GM23338 (cell line): ENCODE results near the gene NHLH1. TPM values are rescaled to one million over a fixed set of nuclear protein-coding genes. Genes with fewer than 3 reads are reported as not detected.

Source experiments
- ATAC-seq: fragments of 200-7000 bp; cut with Tn5 transposase; 3 replicates; pipeline ENCODE4 v1.9.1; 2020
- DNase-seq: peaks from one replicate; pipeline ENCODE4 v3.0.0-alpha.2; 2015; ENCODE audit warnings: low spot score
- H2AFZ ChIP-seq: fragments of 200-600 bp; sonication (generic); 2 replicates; pipeline ENCODE4 v1.8.0; 2016; ENCODE audit warnings: antibody characterized with exemption, mild to moderate bottlenecking, moderate library complexity
- H3F3A ChIP-seq: fragments of 200-600 bp; sonication (generic); replicated peaks from 2 replicates; pipeline ENCODE4 v1.8.0; 2017; ENCODE audit warnings: antibody characterized with exemption, mixed run types, low read depth
- H3K27ac ChIP-seq: fragments of 200-600 bp; sonication (generic); 2 replicates; pipeline ENCODE4 v1.6.1; 2016; ENCODE audit warnings: low read depth
- H3K27me3 ChIP-seq: fragments of 200-600 bp; sonication (generic); 2 replicates; pipeline ENCODE4 v1.8.0; 2016; ENCODE audit warnings: mild to moderate bottlenecking, mixed run types, moderate library complexity; ENCODE audit not compliant: insufficient read depth
- H3K36me3 ChIP-seq: fragments of 200-600 bp; sonication (generic); 2 replicates; pipeline ENCODE4 v1.8.0; 2016; ENCODE audit warnings: mild to moderate bottlenecking; ENCODE audit not compliant: insufficient read depth
- H3K4me1 ChIP-seq: fragments of 200-600 bp; sonication (generic); 2 replicates; pipeline ENCODE4 v1.8.0; 2016; ENCODE audit warnings: mild to moderate bottlenecking, moderate library complexity; ENCODE audit not compliant: insufficient read depth
- H3K4me2 ChIP-seq: fragments of 200-600 bp; sonication (generic); 2 replicates; pipeline ENCODE4 v1.7.1; 2017; ENCODE audit warnings: mixed run types
- H3K4me3 ChIP-seq: fragments of 200-600 bp; sonication (generic); 2 replicates; pipeline ENCODE4 v1.6.1; 2016; ENCODE audit warnings: mixed run types
- H3K79me2 ChIP-seq: fragments of 200-600 bp; sonication (generic); replicated peaks from 2 replicates; pipeline ENCODE4 v1.8.0; 2017; ENCODE audit warnings: mild to moderate bottlenecking; ENCODE audit not compliant: insufficient read depth
- H3K9me2 ChIP-seq: fragments of 200-600 bp; sonication (generic); 2 replicates; pipeline ENCODE4 v1.8.0; 2017; ENCODE audit not compliant: insufficient read depth
- H4K20me1 ChIP-seq: fragments of 200-600 bp; sonication (generic); replicated peaks from 2 replicates; pipeline ENCODE4 v1.8.0; 2017; ENCODE audit warnings: mild to moderate bottlenecking; ENCODE audit not compliant: insufficient read depth
- H3K27ac Mint-ChIP-seq: 2 replicates; pipeline ENCODE4 v1.8.0; 2020; ENCODE audit warnings: inconsistent platforms, mild to moderate bottlenecking, moderate library complexity, mixed read lengths
- H3K27me3 Mint-ChIP-seq: 3 replicates; pipeline ENCODE4 v1.8.0; 2022; ENCODE audit warnings: low read depth, mild to moderate bottlenecking, moderate library complexity, mixed read lengths, inconsistent platforms; ENCODE audit not compliant: insufficient read depth, poor library complexity
- H3K36me3 Mint-ChIP-seq: 3 replicates; pipeline ENCODE4 v1.8.0; 2021; ENCODE audit warnings: low read depth, mild to moderate bottlenecking, inconsistent platforms, moderate library complexity, mixed read lengths
- H3K4me1 Mint-ChIP-seq: 3 replicates; pipeline ENCODE4 v1.8.0; 2020; ENCODE audit warnings: mild to moderate bottlenecking, inconsistent platforms, mixed read lengths
- H3K4me3 Mint-ChIP-seq: 3 replicates; pipeline ENCODE4 v1.8.0; 2021; ENCODE audit warnings: moderate library complexity, mild to moderate bottlenecking, inconsistent platforms, mixed read lengths
- H3K9me3 Mint-ChIP-seq: 3 replicates; pipeline ENCODE4 v1.8.0; 2020; ENCODE audit warnings: moderate library complexity, mild to moderate bottlenecking, inconsistent platforms, mixed read lengths
- EZH2 ChIP-seq: fragments of 200-600 bp; sonication (generic); IDR thresholded peaks from one replicate; pipeline ENCODE4 v1.8.0; 2017; ENCODE audit warnings: antibody characterized with exemption, mild to moderate bottlenecking, low read depth; ENCODE audit not compliant: unreplicated experiment
- EZH2phosphoT487 ChIP-seq: fragments of 200-600 bp; sonication (generic); IDR thresholded peaks from one replicate; pipeline ENCODE4 v1.8.1; 2018; ENCODE audit warnings: antibody characterized with exemption; ENCODE audit not compliant: unreplicated experiment
- JUNB ChIP-seq: IDR thresholded peaks from one replicate; pipeline ENCODE4 v1.6.1; 2016; ENCODE audit warnings: antibody characterized with exemption; ENCODE audit not compliant: unreplicated experiment
- POLR2AphosphoS5 ChIP-seq: IDR thresholded peaks from 2 replicates; pipeline ENCODE4 v1.6.1; 2016; ENCODE audit warnings: antibody characterized with exemption, low read depth
- polyA plus RNA-seq: library from polyadenylated mRNA; unstranded; fragments of >200 nt; fragmentation: Nextera tagmentation; extraction: Ambion mirVana; gene quantifications from 2 replicates; pipeline ENCODE4 v1.2.1, GENCODE V29; 2016
- total RNA-seq: library from RNA; depleted of rRNA; stranded (reverse); fragments of >200 nt; shearing (Covaris generic); gene quantifications from 2 replicates; pipeline ENCODE4 v1.2.3, GENCODE V29; 2014
- TF ChIP-seq, protein P1 (sequence below): fragments of 250-450 bp; sonication (Bioruptor Pico); IDR thresholded peaks from 2 replicates; pipeline ENCODE4 v1.5.0; 2020; ENCODE audit warnings: mild to moderate bottlenecking, moderate library complexity
- TF ChIP-seq, protein P2 (sequence below): IDR thresholded peaks from 2 replicates; pipeline ENCODE4 v1.6.1; 2016; ENCODE audit warnings: antibody characterized with exemption
- TF ChIP-seq, protein P3 (sequence below), 2 experiments: fragments of 200-600 bp in 1 of 2; sonication (generic) in 1 of 2; conservative IDR thresholded peaks; 2 replicates each; pipeline versions ENCODE4 v1.5.1 to v1.6.1; 2016 to 2017; ENCODE audit warnings: antibody characterized with exemption in 2 of 2, low read depth in 2 of 2, mild to moderate bottlenecking in 2 of 2, moderate library complexity in 1 of 2

The NHLH1 gene
- total and polyA plus RNA-seq, 2 experiments from 2014 or later: 0.69 to 0.89 TPM

DNA sequence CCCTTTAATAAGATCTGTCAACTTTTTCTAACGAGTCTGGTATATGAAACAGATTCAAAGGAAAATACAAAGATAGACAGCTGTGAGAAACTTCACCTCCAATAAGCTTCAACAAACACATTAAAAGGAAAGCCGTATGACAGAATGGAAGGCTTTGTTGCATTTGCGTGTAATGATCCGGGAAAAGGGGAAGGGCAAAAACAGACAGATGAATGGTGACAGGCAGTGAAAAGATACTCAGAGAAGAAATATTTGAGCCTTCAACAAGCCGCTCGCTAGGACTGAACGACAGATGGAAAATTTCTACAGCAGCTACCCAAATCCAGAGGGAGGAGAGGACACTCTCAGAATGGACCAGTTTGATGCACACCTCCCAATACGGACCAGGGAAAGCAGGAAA is 38.7 kb upstream of the NHLH1 start (continued):
- TF ChIP-seq, protein P1, sequence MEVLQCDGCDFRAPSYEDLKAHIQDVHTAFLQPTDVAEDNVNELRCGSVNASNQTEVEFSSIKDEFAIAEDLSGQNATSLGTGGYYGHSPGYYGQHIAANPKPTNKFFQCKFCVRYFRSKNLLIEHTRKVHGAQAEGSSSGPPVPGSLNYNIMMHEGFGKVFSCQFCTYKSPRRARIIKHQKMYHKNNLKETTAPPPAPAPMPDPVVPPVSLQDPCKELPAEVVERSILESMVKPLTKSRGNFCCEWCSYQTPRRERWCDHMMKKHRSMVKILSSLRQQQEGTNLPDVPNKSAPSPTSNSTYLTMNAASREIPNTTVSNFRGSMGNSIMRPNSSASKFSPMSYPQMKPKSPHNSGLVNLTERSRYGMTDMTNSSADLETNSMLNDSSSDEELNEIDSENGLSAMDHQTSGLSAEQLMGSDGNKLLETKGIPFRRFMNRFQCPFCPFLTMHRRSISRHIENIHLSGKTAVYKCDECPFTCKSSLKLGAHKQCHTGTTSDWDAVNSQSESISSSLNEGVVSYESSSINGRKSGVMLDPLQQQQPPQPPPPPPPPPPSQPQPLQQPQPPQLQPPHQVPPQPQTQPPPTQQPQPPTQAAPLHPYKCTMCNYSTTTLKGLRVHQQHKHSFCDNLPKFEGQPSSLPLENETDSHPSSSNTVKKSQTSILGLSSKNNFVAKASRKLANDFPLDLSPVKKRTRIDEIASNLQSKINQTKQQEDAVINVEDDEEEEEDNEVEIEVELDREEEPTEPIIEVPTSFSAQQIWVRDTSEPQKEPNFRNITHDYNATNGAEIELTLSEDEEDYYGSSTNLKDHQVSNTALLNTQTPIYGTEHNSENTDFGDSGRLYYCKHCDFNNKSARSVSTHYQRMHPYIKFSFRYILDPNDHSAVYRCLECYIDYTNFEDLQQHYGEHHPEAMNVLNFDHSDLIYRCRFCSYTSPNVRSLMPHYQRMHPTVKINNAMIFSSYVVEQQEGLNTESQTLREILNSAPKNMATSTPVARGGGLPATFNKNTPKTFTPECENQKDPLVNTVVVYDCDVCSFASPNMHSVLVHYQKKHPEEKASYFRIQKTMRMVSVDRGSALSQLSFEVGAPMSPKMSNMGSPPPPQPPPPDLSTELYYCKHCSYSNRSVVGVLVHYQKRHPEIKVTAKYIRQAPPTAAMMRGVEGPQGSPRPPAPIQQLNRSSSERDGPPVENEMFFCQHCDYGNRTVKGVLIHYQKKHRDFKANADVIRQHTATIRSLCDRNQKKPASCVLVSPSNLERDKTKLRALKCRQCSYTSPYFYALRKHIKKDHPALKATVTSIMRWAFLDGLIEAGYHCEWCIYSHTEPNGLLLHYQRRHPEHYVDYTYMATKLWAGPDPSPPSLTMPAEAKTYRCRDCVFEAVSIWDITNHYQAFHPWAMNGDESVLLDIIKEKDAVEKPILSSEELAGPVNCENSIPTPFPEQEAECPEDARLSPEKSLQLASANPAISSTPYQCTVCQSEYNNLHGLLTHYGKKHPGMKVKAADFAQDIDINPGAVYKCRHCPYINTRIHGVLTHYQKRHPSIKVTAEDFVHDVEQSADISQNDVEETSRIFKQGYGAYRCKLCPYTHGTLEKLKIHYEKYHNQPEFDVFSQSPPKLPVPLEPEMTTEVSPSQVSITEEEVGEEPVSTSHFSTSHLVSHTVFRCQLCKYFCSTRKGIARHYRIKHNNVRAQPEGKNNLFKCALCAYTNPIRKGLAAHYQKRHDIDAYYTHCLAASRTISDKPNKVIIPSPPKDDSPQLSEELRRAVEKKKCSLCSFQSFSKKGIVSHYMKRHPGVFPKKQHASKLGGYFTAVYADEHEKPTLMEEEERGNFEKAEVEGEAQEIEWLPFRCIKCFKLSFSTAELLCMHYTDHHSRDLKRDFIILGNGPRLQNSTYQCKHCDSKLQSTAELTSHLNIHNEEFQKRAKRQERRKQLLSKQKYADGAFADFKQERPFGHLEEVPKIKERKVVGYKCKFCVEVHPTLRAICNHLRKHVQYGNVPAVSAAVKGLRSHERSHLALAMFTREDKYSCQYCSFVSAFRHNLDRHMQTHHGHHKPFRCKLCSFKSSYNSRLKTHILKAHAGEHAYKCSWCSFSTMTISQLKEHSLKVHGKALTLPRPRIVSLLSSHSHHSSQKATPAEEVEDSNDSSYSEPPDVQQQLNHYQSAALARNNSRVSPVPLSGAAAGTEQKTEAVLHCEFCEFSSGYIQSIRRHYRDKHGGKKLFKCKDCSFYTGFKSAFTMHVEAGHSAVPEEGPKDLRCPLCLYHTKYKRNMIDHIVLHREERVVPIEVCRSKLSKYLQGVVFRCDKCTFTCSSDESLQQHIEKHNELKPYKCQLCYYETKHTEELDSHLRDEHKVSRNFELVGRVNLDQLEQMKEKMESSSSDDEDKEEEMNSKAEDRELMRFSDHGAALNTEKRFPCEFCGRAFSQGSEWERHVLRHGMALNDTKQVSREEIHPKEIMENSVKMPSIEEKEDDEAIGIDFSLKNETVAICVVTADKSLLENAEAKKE (CRISPR knock-in tag): no peak
- TF ChIP-seq EZH2phosphoT487: no peak

DNA sequence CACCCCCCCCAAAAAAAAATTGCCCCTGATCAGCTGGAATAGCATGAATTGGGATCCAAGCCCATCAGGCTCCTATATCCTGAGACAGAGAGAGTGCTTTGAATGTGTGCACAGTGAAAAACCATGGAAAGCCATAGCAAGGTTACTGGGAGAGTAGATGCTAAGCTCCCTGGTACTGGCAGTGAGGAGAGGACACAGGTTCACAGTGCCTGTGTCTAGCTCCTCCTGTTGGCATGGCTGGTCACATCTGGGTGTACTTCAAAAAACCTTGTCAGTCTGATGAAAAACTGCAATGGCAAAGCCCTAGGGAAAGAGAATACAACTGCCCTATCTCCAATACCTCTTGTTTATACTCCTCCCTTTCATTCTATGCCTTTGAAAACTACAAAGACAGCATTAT is 36.8 kb upstream of the NHLH1 start:
- H3K9me2 ChIP-seq: no peaks in the 10 kb centered on the region
- H3K36me3 ChIP-seq: peaks cover 54% of the 10 kb centered on the region
- DNase-seq: no peak
- H3K9me3 Mint-ChIP-seq: no peaks in the 10 kb centered on the region
- H3K36me3 Mint-ChIP-seq: peaks cover 59% of the 10 kb centered on the region
- H3K27ac Mint-ChIP-seq: no peak overlapping the region
- no peaks in the 10 kb centered on the region for H3F3A ChIP-seq
- H3K4me2 ChIP-seq: no peak overlapping the region
- H3K4me3 Mint-ChIP-seq: no peak overlapping the region
- no peaks in the 10 kb centered on the region for H3K4me1 ChIP-seq
- H3K4me3 ChIP-seq: no peak overlapping the region
- no peak overlapping the region for H2AFZ ChIP-seq
- peaks cover 1% of the 10 kb centered on the region for H3K27me3 Mint-ChIP-seq
- no peak overlapping the region for H3K27ac ChIP-seq
- no peaks in the 10 kb centered on the region for H3K4me1 Mint-ChIP-seq
- peaks cover 24% of the 10 kb centered on the region for H4K20me1 ChIP-seq
- H3K27me3 ChIP-seq: no peaks in the 10 kb centered on the region
- ATAC-seq: no peak
- H3K79me2 ChIP-seq: peaks cover 7% of the 10 kb centered on the region; the same call in 1 of the 2 replicates
- TF ChIP-seq, protein P1 (CRISPR knock-in tag): no peak
- TF ChIP-seq, protein P2, sequence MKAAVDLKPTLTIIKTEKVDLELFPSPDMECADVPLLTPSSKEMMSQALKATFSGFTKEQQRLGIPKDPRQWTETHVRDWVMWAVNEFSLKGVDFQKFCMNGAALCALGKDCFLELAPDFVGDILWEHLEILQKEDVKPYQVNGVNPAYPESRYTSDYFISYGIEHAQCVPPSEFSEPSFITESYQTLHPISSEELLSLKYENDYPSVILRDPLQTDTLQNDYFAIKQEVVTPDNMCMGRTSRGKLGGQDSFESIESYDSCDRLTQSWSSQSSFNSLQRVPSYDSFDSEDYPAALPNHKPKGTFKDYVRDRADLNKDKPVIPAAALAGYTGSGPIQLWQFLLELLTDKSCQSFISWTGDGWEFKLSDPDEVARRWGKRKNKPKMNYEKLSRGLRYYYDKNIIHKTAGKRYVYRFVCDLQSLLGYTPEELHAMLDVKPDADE: no peak
- TF ChIP-seq, protein P3, sequence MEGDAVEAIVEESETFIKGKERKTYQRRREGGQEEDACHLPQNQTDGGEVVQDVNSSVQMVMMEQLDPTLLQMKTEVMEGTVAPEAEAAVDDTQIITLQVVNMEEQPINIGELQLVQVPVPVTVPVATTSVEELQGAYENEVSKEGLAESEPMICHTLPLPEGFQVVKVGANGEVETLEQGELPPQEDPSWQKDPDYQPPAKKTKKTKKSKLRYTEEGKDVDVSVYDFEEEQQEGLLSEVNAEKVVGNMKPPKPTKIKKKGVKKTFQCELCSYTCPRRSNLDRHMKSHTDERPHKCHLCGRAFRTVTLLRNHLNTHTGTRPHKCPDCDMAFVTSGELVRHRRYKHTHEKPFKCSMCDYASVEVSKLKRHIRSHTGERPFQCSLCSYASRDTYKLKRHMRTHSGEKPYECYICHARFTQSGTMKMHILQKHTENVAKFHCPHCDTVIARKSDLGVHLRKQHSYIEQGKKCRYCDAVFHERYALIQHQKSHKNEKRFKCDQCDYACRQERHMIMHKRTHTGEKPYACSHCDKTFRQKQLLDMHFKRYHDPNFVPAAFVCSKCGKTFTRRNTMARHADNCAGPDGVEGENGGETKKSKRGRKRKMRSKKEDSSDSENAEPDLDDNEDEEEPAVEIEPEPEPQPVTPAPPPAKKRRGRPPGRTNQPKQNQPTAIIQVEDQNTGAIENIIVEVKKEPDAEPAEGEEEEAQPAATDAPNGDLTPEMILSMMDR (conservative IDR thresholded peaks at IDR 0.05; ENCODE audit: low read depth in 2 of 2): no peak; a peak in 1 of 4 replicates
- TF ChIP-seq POLR2AphosphoS5 (no peak), EZH2 (no peak), JUNB (no peak)
